HG02852 (cell line): Measurements from ENCODE around the gene NRXN3.

Experiments
- ATAC-seq: cut with Tn5 transposase; IDR thresholded peaks from one replicate; pipeline ENCODE4 v1.9.1; 2021; ENCODE audit warnings: mild to moderate bottlenecking, moderate library complexity; ENCODE audit not compliant: unreplicated experiment

The NRXN3 gene

GRCh38 chr14:79175671-79176070 is 1005.5 kb downstream of the NRXN3 start:
- no peak for ATAC-seq

GRCh38 chr14:79177106-79177505 is 1006.9 kb downstream of the NRXN3 start:
- ATAC-seq: no peak

- ATAC-seq: no peak
Measured at GRCh38 chr14:79178719-79179118, 1008.5 kb downstream of the NRXN3 start.

DNA sequence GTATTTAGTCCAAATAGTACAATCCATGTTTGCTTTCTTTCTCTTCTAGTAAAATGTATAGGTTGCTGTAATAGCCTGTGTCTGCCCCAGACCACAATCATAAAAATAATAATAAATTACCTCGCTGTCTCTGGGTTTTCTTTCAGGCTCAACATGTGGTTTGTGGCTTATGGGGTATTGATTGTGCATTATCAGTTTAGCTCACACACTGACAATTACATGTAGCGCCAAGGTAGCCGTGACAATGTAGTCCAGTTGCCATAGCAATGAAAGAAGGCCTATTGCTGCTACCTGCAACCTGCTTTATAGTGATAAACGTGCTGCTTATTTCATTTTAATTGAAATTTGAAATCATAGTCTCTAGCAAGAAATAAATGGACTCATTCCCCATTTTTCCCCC is 1009.8 kb downstream of the NRXN3 start:
- no peak for ATAC-seq

DNA sequence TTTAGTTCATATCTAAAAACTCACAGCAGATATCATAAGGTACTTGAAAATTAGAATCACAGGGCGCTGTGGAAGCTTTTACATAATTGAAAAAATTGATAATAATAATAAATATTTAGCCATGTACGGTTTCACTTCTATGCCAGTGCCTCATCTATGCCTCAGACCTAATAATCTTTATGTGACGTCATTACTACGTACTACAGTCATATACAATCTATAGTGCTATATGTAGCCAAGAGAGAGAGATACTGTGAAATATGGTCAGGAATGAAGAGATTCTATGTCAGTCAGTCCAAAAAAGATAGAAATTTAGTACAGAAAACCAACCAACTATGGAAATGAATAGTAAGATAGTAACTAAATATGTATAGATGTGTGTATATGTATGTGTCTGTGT is 1010.5 kb downstream of the NRXN3 start:
- no peak for ATAC-seq

DNA sequence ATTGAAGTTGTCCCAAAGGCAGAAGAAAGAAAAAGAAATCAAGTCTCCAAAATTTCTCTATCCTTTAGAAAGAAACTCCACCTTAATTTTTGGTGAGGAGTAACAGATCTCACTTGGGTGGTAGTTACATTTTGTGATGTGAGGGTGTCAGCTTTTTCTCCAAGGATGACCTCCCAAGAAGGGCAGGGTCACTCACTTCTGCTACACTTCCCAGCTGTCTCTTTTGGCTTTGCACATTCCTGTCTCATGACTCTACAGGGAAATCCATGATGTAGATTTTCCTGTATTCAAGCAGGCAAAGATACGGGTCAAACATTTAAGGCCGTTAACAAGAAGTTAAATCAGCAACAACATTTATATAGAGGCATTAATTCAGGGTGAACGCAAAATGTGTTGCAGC is 1016.4 kb downstream of the NRXN3 start:
- ATAC-seq: no peak

DNA sequence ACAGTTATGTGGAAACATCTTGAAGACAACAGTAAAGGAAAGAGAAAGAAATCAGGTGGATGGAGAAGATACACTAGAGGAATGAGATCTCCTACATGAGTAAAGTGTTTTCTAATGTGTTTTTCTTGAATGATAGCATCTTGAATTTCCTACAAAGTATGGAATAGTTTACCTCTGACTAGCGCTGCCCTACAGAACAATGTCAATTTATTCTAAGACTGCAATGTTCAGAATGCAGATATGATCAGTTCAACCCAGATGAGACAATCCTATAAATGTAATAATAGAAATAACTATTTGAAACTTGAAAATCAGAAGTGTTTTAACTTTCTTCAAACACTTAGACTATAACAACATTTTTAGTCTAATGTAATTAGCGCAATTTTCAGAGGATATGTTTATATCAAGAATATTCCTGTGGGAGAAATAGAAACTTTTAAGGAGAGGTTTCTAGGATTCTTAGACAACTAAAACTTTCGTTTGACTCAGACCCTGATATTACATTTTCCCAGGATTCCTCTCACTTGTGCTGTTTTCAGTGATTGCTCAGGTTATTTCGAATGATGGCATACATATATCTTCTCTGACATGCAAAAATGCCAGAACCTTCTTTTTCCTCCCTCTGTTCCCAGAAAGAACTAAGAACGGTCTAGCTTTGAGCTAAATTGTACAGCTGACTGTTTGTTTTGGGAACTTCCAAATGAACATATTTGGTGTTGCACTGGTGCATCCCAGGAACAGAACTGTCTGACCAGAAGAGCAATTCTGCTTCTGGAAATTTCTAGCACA is 1023.7 kb downstream of the NRXN3 start:
- ATAC-seq: no peak

DNA sequence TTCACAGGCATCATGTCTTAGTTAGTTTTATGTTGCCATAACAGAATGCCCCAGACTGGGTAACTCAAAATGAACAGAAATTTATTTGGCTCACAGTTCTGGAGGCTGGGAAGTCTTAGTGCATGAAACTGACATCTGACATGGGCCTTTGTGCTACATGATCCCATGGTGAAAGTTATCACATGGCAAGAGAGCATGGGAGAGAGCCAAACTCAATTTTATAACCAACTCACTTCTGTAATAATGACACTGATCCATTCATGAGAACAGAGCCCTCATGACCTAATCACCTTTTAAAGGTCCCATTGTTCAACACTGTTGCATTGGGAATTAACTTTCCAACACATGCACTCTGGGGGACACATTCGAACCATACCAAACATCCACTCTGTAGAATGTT is 1026.0 kb downstream of the NRXN3 start:
- no peak for ATAC-seq

- no peak for ATAC-seq
Measured at GRCh38 chr14:79197516-79197915, 1027.3 kb downstream of the NRXN3 start.

DNA sequence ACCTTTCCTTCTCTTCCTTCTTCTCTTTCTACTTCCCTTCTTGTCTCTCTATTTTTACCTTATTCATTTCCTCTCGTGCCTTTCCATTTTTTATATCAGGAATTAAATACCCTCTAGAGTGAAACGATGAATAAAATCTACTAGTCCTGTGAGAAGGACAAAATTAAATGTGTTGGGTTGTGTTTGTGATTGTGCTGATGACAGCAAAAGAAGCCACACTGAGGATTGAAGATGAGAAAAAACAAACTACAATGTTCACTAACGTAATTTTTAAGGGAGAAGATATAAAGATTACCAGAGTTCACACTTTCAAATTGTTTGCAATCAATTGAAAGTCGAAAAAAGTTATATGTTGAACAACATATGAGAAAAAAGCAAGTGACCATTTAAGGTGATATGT is 1029.0 kb downstream of the NRXN3 start:
- ATAC-seq: no peak

DNA sequence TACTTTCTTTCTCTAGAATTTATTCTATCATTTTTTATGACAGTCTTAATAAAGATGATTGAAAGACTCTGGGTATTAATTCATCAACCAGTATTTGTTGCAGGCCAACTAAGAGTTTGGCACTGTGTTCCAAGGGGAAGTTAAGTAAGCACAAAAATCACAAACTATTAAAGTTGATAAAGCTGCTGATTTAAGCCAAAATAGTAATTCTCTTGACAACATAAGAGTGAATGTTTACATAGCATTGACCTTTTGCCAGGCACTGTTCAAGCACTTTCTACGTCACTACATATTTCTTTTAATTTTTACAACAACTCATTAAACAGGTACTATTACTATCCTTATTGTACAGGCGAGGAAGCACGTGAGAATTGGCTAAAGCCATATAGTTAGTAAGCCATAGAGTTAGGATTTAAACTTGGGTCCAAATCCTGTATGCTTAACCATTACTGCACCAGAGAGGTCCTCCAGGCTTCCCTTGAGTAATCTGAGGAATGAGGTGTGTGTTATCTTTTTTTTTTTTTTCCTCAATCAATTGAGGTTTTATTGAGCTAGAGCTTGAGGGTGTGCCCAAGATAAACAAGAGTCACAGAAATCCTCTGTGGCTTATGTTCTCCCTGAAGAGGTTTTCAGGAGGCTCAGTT is 1031.5 kb downstream of the NRXN3 start:
- ATAC-seq: no peak

DNA sequence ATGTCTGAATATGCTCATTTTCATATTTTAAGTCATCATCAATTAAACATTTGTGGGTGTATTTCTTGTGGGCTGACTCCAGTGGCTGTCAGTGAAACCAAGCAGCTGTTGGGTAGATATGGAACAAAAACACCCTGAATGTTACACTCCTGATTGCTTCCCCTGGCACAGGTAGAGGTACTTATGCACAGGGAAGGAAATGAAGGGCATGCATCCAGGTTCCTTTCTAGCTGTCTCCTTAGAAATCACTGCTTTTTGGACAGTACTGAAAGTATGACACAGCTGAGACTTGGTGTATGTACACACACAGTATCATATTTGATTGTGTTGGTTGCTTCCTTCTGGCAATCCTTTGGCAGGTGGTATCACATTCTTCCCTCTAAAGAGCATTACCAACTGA is 1034.4 kb downstream of the NRXN3 start:
- ATAC-seq: no peak

DNA sequence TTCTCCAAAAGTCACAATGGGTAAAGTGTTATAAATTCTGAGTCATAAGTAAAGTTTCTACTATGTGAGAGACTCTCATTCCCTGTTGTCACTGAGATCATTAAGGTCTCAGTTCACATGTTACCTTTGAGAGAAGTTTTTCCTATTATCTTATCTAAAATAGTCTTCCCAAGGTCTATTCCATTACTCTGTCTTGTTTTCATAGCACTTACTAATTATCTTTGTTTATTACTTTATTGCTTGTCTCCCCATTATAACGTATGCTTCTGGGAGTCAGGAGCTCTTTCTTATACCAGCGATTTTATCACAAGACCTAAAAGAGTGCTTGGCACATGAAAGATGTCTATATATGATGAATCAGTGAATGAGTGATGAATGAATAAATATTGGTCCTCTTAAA is 1039.2 kb downstream of the NRXN3 start:
- no peak for ATAC-seq

GRCh38 chr14:79225815-79226214 is 1055.6 kb downstream of the NRXN3 start:
- ATAC-seq: no peak

- no peak for ATAC-seq
Measured at GRCh38 chr14:79229383-79229909, 1059.3 kb downstream of the NRXN3 start.

GRCh38 chr14:79242666-79243065 is 1072.5 kb downstream of the NRXN3 start:
- ATAC-seq: no peak

DNA sequence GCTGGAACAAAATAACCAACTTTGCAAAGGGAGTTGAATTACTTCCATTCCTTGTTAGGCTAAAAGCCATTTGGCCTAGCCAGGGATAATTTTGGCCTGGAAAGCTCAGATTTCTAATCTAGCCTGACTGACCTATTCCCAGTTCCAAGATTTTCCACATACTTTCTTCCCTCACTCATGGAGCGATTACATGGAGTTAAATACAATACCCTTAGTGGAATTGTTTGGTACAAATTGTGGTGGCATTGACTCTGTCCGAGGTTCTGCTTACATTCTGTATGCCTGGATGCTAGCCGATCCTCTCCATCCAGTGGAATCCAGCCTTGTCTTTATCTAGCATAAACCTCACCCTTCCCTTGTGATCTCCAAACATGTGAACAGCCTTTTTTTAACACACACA is 1076.0 kb downstream of the NRXN3 start:
- no peak for ATAC-seq

- ATAC-seq: no peak
Measured at GRCh38 chr14:79248126-79248525, 1078.0 kb downstream of the NRXN3 start.

GRCh38 chr14:79248771-79249170 is 1078.6 kb downstream of the NRXN3 start:
- ATAC-seq: no peak

GRCh38 chr14:79251278-79251677 is 1081.1 kb downstream of the NRXN3 start:
- ATAC-seq: no peak

DNA sequence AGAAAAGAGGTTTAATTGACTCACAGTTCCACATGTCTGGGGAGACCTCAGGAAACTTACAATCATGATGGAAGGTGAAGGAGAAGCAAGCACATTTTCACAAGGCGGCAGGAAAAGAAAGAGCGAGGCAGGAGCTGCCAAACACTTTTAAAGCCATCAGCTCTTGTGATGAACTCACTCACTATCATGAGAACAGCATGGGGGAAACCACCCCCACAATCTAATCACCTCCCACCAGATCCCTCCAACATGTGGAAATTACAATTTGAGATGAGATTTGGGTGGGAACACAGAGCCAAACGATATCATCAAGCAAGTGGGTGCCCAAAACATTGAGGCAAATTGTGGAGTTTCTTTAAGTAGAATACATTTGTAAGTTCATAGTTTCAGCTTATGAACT is 1083.4 kb downstream of the NRXN3 start:
- no peak for ATAC-seq

DNA sequence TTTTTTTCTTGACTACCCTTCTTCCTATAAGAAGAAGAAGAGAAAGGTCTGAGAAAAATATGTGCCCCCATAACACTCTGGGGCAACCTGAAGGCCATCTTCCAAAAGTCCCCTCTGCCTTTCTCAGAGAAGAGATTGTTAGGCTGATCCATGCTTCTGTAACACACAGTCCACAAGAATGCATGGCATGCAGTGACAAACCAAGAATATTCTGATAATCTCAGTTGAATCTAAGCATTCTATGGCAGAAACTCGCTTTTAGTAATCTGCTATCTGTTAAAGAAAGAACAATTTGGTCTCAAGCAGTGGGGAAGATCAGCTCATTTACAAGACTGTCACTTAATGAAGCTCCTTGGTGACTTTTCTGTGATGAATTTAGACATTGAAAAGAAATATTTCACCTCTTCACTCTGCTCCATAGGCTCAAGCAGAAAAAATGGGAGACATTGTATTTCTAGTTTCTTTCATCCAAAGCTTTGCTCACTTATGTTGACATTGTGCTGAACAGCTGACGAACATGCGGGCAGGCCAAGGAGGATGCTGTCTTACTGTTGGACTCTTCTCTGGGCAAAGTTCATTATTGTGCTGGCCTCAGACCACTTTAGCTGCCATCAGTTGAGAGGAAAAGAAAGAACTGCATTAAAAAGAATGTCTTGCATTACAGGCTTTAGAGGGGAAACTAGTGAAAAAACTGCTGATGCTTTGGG is 1084.0 kb downstream of the NRXN3 start:
- ATAC-seq: no peak
